ENCODE data around the gene PARP8.
"Not testable (repeated sequence)": the region's sequence is repeated elsewhere in the genome, so short reads cannot be mapped to it uniquely, and the experiment has no call there.

PARP8 gene, protein sequence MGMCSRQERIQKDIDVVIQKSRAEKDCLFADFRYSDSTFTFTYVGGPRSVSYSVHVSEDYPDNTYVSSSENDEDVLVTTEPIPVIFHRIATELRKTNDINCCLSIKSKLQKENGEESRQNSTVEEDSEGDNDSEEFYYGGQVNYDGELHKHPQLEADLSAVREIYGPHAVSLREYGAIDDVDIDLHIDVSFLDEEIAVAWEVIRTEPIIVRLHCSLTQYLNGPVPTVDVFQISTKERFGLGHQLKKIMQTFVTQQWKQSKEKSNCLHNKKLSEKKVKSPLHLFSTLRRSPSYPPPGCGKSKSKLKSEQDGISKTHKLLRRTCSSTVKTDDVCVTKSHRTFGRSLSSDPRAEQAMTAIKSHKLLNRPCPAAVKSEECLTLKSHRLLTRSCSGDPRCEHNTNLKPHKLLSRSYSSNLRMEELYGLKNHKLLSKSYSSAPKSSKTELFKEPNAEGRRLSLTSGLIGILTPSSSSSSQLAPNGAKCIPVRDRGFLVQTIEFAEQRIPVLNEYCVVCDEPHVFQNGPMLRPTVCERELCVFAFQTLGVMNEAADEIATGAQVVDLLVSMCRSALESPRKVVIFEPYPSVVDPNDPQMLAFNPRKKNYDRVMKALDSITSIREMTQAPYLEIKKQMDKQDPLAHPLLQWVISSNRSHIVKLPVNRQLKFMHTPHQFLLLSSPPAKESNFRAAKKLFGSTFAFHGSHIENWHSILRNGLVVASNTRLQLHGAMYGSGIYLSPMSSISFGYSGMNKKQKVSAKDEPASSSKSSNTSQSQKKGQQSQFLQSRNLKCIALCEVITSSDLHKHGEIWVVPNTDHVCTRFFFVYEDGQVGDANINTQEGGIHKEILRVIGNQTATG

DNA sequence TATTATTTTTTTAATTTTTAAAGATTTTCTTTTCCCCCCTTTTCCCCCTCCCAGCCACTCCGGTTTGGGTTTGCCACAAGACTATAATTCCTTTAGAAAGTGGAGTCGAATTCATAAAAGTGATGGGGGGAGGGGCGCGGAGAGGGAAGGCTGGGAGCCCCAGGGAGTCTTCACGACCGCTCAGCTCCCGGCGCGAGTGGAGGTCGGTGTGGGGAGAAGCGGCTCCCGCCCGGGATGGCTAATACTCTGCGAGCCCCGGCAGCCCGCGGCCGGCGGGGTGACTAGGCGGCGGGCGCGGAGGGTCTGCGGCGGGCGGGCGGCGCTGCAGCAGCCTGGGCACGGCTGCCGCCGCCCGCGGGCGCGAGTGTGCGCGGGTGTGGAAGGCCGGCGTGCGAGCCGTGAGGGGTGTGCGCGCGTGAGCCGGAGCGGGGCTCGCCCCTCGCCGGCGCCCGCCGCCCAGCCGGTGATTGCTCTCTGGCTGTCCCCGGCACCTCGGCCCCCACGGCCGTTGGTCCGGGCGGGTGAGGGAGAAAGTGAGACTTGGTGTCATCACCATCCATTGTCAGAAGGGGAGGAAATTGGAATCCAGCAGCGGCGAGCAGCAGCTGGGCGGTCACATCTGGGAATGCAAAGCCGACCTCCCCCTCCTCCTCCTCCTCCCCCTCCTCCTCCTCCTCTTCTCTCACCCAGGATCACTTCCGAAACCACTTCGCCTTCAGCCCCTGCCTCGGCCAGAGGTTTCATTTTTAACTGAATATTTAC, at the start of gene PARP8:
TSS of gene PARP8 (plus strand) at position 377 of the 762 bp plus-strand sequence. CDS start 459 bp downstream, outside the sequence.
- no peak for DNase-seq (ENCODE audit: low spot score)

DNA sequence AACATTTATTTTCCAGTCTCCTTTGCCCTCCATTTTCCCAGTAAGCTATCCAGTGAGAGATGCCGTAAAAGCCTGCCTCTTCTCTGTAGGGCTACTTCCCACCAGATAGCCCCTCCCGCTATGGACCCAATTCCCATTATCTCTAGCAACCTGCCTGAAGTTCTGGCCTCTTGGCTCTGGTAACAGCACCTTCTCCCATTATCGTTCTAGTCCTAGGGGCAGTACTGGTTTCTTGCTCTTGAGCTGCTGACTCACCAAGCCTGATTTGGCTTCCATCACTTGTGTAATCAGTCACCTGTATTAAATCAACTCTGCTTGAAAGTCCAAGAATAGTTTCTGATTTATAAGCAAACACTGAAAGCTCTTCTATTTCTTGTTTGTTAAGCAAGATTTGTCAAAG, 42.8 kb upstream of the PARP8 start:
- DNase-seq (ENCODE audit: low spot score), result no peak

- peak; percentile 38 for DNase-seq (ENCODE audit: low spot score)
Measured at GRCh38 chr5:50634866-50635265, 31.6 kb upstream of the PARP8 start.

- not testable (repeated sequence) for DNase-seq (ENCODE audit: low spot score)
Measured at GRCh38 chr5:50637576-50637975, 28.9 kb upstream of the PARP8 start.

DNA sequence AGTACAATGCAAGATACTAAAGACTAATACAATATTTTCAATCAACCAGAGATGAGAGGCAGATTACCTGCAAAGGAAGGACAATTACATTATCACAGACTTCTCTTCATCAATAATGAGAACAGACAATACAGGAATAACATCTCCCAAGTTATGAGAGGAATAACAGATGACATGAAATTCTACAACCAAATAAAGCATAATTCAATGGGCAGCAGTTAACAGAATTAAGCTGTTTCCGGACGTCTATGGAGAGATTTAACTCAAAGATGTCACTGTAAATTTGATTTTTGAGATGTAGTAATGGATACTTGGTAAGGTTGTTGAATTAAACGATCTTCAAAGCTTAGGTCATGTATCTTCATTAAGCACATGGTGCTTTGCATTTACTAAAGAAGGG, 19.8 kb upstream of the PARP8 start:
- no peak for DNase-seq (ENCODE audit: low spot score)

GRCh38 chr5:50647726-50648125, 18.7 kb upstream of the PARP8 start:
- DNase-seq (ENCODE audit: low spot score), result no peak

- no peak for DNase-seq (ENCODE audit: low spot score)
Measured at GRCh38 chr5:50653946-50654345, 12.5 kb upstream of the PARP8 start.

DNA sequence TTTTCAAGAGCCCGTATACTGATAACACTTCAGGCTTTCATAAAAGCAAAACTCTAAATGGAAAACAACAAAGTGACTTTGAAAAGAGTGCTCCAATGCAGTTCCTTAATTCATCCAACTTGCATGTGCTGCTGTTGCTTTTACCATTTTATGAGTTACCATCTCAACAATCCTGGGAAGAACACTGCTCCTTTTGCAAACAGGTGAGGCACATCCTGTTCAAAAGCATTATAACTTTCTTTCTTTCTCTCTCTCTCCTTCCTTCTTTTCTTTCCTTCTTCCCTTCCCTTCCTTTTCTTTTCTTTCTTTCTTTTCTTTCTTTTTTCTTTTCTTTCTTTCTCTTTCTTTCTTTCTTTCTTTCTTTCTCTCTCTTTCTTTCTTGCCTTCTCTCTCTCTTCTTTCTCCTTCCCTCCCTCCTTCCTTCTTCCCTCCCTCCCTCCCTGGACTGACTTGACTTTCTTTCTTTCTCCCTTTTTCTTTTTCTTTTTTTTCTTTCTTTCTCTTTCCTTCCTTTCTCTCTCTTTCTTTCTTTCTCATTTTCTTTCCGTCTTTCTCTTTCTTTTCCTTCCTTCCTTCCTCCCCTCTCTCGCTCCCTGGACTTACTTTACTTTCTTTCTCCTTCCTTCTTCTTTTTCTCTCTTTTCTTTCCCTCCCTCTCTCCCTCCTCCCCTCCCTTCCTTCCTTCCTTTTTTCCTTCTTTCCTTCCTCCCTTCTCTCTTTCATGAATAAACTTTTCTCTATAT, 11.2 kb upstream of the PARP8 start:
- no peak for DNase-seq (ENCODE audit: low spot score)

DNA sequence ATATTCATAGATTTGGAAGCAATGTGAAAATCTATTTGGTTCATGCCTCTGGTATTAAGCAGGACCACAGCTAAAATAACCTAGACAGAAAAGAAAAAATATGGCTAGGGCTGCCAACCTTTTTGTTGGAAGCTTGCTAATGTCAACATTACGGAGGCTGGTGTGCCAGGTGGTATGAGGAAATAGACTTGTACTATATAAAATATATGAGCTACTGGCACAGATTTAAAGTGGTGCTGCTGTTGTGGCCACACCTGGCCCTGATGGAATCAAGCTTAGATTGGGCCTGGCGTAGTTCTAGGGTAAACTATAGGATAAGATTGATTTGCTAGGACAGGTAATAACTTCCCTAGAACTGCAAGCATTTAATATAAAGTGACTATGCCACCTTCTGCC, 10.6 kb upstream of the PARP8 start:
- DNase-seq (ENCODE audit: low spot score), result no peak

GRCh38 chr5:50657044-50657443, 9.4 kb upstream of the PARP8 start:
- no peak for DNase-seq (ENCODE audit: low spot score)

DNA sequence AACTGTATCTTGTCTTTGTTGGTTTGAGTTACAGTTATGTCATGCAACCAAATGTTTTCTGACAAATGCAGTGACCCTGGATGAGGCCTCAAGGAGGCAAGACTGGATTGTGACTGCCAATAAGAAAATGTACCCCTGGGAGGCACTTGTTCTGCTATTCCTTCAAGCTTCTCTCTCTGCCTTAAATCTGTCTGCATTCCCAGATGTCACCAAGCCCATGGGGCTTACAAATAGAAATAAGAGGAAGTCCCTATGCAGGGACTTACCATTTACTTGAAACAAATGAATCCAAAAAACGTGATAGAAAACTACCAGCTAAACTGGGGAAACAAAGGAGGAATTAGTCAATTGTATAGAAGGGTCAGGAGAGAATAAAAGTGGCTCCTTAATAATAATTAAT, 8.2 kb upstream of the PARP8 start:
- DNase-seq (ENCODE audit: low spot score), result no peak

GRCh38 chr5:50663636-50664035, 2.8 kb upstream of the PARP8 start:
- peak; percentile 63 for DNase-seq (ENCODE audit: low spot score)

DNA sequence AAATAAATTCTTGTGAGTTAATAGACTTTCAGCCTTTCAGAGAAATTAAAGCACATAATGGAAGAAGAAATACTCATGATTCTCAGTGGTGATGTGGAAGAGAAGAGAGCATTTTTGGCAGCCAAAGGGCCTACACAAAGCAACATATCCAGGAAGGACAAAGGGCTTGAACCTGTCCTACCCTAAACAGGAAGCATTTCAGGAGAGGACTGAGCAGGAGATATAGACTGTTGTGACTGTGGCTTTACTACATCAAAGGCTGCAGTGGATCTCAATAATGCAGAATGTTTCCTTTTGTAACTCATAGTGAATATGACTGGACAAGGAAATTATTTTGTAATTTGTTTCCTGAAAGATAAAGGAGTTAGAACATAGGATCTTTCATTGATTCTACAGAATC, 1.3 kb upstream of the PARP8 start:
- no peak for DNase-seq (ENCODE audit: low spot score)

DNA sequence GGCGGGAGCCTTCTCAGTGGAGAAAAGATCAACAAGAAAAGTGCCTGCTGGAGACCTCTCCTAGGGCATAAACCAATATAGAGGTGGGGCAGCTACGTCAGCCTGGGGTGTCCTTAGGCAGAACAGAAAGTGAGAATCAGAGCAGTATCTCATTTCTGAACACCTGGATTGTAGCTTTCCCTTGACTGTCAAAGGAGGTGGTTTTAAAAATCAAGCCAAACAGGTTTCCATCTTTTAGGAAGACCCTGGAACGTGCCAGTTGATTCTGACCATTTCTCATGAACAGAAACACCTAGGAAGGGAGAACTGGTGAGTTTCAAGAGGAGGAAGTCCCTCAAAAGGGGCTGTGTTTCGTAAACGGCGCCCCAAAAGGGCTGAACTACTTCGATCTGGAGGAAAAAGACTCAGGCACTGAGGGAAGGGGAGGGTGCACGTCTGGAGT, 655 bp upstream of the PARP8 start:
- not testable (repeated sequence) for DNase-seq (ENCODE audit: low spot score)

- no peak for DNase-seq (ENCODE audit: low spot score)
Measured at GRCh38 chr5:50667023-50667652, 701 bp downstream of the PARP8 start.

GRCh38 chr5:50667653-50668595, 1.5 kb downstream of the PARP8 start:
- DNase-seq (ENCODE audit: low spot score), result no peak

DNA sequence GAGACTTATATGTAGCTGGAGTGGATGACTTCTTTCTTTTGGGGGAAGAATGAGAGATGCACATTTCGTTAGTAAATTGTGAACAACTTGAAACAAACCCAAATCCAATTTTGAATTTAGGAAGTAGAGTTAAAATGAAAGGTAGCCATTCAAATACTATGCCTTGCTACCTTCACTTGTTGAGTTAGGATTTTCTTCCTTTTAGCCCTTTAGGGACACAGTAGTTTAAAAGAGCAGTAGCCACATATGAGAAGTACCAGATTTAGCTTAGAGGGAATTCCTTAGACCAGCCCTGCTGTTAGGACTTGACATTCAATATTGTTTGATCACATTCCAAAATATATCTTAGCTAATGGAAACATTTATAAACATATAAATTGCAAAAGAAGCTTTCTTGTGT, 2.2 kb downstream of the PARP8 start:
- DNase-seq (ENCODE audit: low spot score), result not testable (repeated sequence)

- no peak for DNase-seq (ENCODE audit: low spot score)
Measured at GRCh38 chr5:50672663-50673062, 6.2 kb downstream of the PARP8 start.

DNA sequence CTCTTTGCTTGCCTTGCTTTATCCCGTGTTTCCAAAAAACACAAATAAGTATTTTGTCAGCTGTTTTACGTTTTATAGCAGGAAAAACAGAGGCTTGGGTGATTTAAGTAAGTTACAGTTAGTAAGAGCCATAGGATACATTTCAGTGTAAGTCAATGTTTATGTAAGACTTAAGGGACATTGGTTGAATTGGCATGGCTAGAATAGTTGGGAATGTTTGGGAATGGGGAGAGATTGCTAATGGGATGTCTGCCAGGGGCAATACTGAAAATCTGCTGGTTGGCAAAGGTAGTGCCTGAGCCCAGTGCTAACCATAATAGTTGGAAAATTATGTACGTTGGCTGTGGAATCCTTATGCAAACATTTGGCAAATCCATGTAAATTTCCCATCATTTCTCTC, 7.0 kb downstream of the PARP8 start:
- not testable (repeated sequence) for DNase-seq (ENCODE audit: low spot score)

DNA sequence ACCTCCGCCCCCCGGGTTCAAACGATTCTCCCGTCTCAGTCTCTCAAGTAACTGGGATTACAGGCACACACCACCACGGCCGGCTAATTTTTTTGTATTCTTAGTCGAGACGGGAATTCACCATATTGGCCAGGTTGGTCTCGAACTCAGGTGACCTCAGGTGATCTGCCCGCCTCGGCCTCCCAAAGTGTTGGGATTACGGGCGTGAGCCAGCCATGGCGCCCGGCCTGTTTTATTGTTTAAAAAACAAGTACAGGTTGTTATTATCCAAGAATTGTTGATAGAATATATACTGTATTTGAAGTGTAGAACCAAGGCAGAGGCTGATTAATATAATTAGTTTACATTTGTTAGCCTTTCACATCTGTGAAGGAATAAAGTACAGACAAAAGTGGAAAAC, 8.9 kb downstream of the PARP8 start:
- no peak for DNase-seq (ENCODE audit: low spot score)

All from pons (tissue), 1 donor.